ENCODE measurements around the gene CGB3. TPM values are rescaled to one million over a fixed set of nuclear protein-coding genes. Genes with fewer than 3 reads are reported as not detected.

CGB3 gene
- total RNA-seq, 1 experiment from 2014 or later: not detected

DNA sequence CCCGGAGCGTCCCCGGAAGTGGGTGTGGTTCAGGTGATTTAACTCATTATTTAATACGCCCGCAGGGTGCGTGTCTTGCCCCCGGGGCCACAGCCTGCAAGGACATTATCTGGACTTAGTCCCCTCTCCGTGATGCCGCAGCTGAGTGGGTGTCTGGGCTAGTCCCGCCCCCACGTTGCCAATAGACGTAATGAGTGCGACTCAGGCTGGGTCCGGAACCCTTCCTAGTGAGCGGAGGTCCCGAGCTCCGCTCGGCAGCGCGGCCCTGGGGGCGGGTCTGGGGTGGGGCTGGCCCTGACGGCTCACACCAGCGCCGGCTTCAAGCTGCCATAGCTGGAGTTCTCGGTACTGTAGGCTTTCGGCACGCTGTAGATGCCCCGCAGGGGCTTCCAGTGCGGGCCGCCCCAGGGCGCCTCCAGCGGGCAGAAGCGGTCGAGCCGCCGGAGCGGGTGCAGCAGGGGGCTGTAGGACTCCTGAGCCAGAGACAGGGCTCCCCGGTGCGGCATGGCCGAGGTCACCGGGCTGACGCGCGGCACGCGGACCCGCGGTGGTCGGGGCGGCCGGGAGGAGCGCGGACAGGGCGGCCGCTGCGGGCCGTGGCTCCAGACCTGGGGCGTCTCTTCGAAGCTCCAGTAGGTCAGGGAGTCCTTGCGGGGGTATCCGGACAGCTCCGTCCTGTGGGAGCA is 6.3 kb downstream of the CGB3 start (continued):
- peak; percentile 36 for TF ChIP-seq POLR2A (IDR thresholded peaks at IDR 0.05; ENCODE audit: borderline replicate concordance, extremely low read depth, insufficient read depth, insufficient read length)
- TF ChIP-seq JUND (IDR thresholded peaks at IDR 0.05): 0 out of 2 replicates have a peak, but pooled peaks have one; percentile 37
- TF ChIP-seq ATF3 (IDR thresholded peaks at IDR 0.05): no peak
- TF ChIP-seq CEBPB (IDR thresholded peaks at IDR 0.05; ENCODE audit: low read depth): no peak
- no peak; the same call in 1 of the 2 replicates for TF ChIP-seq ELF1 (IDR thresholded peaks at IDR 0.05; ENCODE audit: borderline replicate concordance, low read depth)
- TF ChIP-seq FOSL1 (IDR thresholded peaks at IDR 0.05; ENCODE audit: low read depth): no peak
- TF ChIP-seq SRF (IDR thresholded peaks at IDR 0.05; ENCODE audit: low read depth): no peak
- no peak for TF ChIP-seq ZFX (IDR thresholded peaks at IDR 0.05)
- TF ChIP-seq, protein P1, sequence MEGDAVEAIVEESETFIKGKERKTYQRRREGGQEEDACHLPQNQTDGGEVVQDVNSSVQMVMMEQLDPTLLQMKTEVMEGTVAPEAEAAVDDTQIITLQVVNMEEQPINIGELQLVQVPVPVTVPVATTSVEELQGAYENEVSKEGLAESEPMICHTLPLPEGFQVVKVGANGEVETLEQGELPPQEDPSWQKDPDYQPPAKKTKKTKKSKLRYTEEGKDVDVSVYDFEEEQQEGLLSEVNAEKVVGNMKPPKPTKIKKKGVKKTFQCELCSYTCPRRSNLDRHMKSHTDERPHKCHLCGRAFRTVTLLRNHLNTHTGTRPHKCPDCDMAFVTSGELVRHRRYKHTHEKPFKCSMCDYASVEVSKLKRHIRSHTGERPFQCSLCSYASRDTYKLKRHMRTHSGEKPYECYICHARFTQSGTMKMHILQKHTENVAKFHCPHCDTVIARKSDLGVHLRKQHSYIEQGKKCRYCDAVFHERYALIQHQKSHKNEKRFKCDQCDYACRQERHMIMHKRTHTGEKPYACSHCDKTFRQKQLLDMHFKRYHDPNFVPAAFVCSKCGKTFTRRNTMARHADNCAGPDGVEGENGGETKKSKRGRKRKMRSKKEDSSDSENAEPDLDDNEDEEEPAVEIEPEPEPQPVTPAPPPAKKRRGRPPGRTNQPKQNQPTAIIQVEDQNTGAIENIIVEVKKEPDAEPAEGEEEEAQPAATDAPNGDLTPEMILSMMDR (IDR thresholded peaks at IDR 0.05 in 2 of 3, conservative IDR thresholded peaks at IDR 0.05 in 1 of 3; ENCODE audit: borderline replicate concordance in 1 of 3, insufficient read depth in 1 of 3, low read depth in 2 of 3, low read length in 2 of 3): peak in 2 of 3 experiments; percentile 47 to 53; a peak in 4 of 6 replicates

GRCh38 chr19:49017041-49017665 is 7.0 kb downstream of the CGB3 start, which contains the start of gene LHB:
Gene LHB (minus strand): TSS chr19:49017091. CDS start chr19:49017081, 10 bp downstream.
- H3K27ac ChIP-seq (ENCODE audit: low read depth, low read length): peak within 1 kb of the TSS; percentile 95
- no peak within 1 kb of the TSS for H2AFZ ChIP-seq (ENCODE audit: low read depth, low read length, poor library complexity, severe bottlenecking)
- no peaks in the 10 kb centered on the region for H3K27me3 ChIP-seq (ENCODE audit: insufficient read depth, low read length)
- H3K4me2 ChIP-seq (ENCODE audit: low read length): peak within 1 kb of the TSS; percentile 95
- TSS peak; percentile 14 for BruUV-seq (replicated peaks)
- H3K9ac ChIP-seq (ENCODE audit: low read length): peak within 1 kb of the TSS; percentile 77
- H3K79me2 ChIP-seq (ENCODE audit: insufficient read depth, low read length): no peaks in the 10 kb centered on the region
- peak within 1 kb of the TSS; percentile 53 to 60 for H3K4me3 ChIP-seq (replicated peaks in 1 of 2; ENCODE audit: low read depth in 1 of 2, low read length in 2 of 2)
- ATAC-seq (peak; percentile 0; the same call in 1 of the 2 replicates), DNase-seq (ENCODE audit: low read depth, low spot score) (no peak)
- ChIA-PET CTCF (interaction anchor here (0.8 to 4.3 kb wide), 5 partner anchors 13 to 222 kb away, joined by 3 to 44 read pairs (median 6); partner anchors contain the start of genes GYS1 and RUVBL2), RAD21 (ENCODE audit: low non-redundant PET in 1 of 2, low total read pairs in 2 of 2, uncharacterized antibody in 2 of 2, unreplicated experiment in 2 of 2) (no interaction called here), POLR2A (interaction anchor here (0.6 to 2.3 kb wide), 3 partner anchors 24 to 39 kb away, joined by 3 to 9 read pairs (median 7); partner anchors contain the start of genes GYS1 and RUVBL2)
- no peak for TF ChIP-seq POLR2A (IDR thresholded peaks at IDR 0.05; ENCODE audit: borderline replicate concordance, extremely low read depth, insufficient read depth, insufficient read length)
- H3K9me3 ChIP-seq (ENCODE audit: control insufficient read depth in 1 of 2, insufficient read depth in 1 of 2, low read depth in 1 of 2, low read length in 2 of 2): no peaks in the 10 kb centered on the region
- intact Hi-C loops (cut with micrococcal nuclease): no loop called here
- H3K4me1 ChIP-seq (ENCODE audit: control insufficient read depth in 1 of 2, insufficient read depth in 2 of 2, low read length in 2 of 2): peaks cover 30 to 52% of the 10 kb centered on the region in 2 experiments
- peaks cover 9 to 15% of the 10 kb centered on the region in 2 experiments for H3K36me3 ChIP-seq (ENCODE audit: control insufficient read depth in 1 of 2, insufficient read depth in 2 of 2, low read length in 2 of 2)
- no peaks in the 10 kb centered on the region for H3K9me2 ChIP-seq (ENCODE audit: insufficient read depth)
- H4K20me1 ChIP-seq (ENCODE audit: insufficient read depth): no peaks in the 10 kb centered on the region

Data from HCT116 (cell line).